Liver (tissue), 9 donors: ENCODE results near the gene CD55. TPM values are rescaled to one million over a fixed set of nuclear protein-coding genes. Genes with fewer than 3 reads are reported as not detected.

Source experiments
- DNase-seq: peaks from one replicate; pipeline ENCODE4 v3.0.0-alpha.2; 2017; ENCODE audit warnings: low spot score
- H3K27ac ChIP-seq, 2 donors: one replicate each; pipeline ENCODE4 v1.7.0; 2013; ENCODE audit warnings: inconsistent platforms in 2 of 2, low read length in 2 of 2, control low read depth in 1 of 2, low read depth in 1 of 2, mild to moderate bottlenecking in 1 of 2
- H3K27me3 ChIP-seq, 4 donors: one replicate each; pipeline versions ENCODE4 v1.6.1 to v1.7.0; 2013; ENCODE audit warnings: low read length in 3 of 4, inconsistent platforms in 1 of 4, mild to moderate bottlenecking in 1 of 4, moderate library complexity in 1 of 4; ENCODE audit not compliant: control insufficient read depth in 4 of 4, insufficient read depth in 4 of 4
- H3K36me3 ChIP-seq, 4 donors: one replicate each; pipeline versions ENCODE4 v1.6.1 to v1.7.0; 2013; ENCODE audit warnings: low read length in 3 of 4, mild to moderate bottlenecking in 3 of 4, low read depth in 1 of 4, moderate library complexity in 1 of 4; ENCODE audit not compliant: control insufficient read depth in 4 of 4, insufficient read depth in 3 of 4
- H3K4me1 ChIP-seq, 4 donors: one replicate each; pipeline versions ENCODE4 v1.6.1 to v1.7.0; 2013; ENCODE audit warnings: low read length in 3 of 4, mild to moderate bottlenecking in 3 of 4, moderate library complexity in 1 of 4; ENCODE audit not compliant: control insufficient read depth in 4 of 4, insufficient read depth in 4 of 4
- H3K4me3 ChIP-seq, 3 donors: one replicate each; pipeline versions ENCODE4 v1.6.1 to v1.7.0; 2013; ENCODE audit warnings: low read length in 3 of 3, control low read depth in 1 of 3, low read depth in 1 of 3, mild to moderate bottlenecking in 1 of 3
- H3K9ac ChIP-seq, 2 donors: one replicate each; pipeline ENCODE4 v1.7.0; 2013; ENCODE audit warnings: low read length in 2 of 2, mild to moderate bottlenecking in 2 of 2, moderate library complexity in 2 of 2, control low read depth in 1 of 2, low read depth in 1 of 2
- H3K9me3 ChIP-seq, 4 donors: one replicate each; pipeline versions ENCODE4 v1.6.1 to v1.7.0; 2013; ENCODE audit warnings: low read length in 3 of 4; ENCODE audit not compliant: control insufficient read depth in 4 of 4
- ATF3 ChIP-seq: IDR thresholded peaks from 2 replicates; pipeline ENCODE4 v1.6.1; 2016; ENCODE audit warnings: antibody characterized with exemption
- CTCF ChIP-seq: fragments of 150-350 bp; IDR thresholded peaks from 2 replicates; pipeline ENCODE4 v1.5.1; 2017; ENCODE audit warnings: improper control_type of control experiment, low read depth, low read length; ENCODE audit not compliant: missing input control
- EGR1 ChIP-seq, 2 donors: IDR thresholded peaks; 2 replicates each; pipeline ENCODE4 v1.6.1; 2016 to 2018; ENCODE audit warnings: antibody characterized with exemption in 2 of 2, low read depth in 2 of 2
- FOXA1 ChIP-seq: IDR thresholded peaks from 2 replicates; pipeline ENCODE4 v1.6.1; 2016; ENCODE audit warnings: antibody characterized with exemption
- FOXA2 ChIP-seq: IDR thresholded peaks from 2 replicates; pipeline ENCODE4 v1.6.1; 2016; ENCODE audit warnings: antibody characterized with exemption
- GABPA ChIP-seq, 2 donors: IDR thresholded peaks in 1 of 2; conservative IDR thresholded peaks in 1 of 2; 2 replicates each; pipeline ENCODE4 v1.6.1; 2016; ENCODE audit warnings: antibody characterized with exemption in 2 of 2, mild to moderate bottlenecking in 1 of 2, moderate library complexity in 1 of 2
- HNF4A ChIP-seq, 2 donors: conservative IDR thresholded peaks; 2 replicates each; pipeline ENCODE4 v1.6.1; 2016; ENCODE audit warnings: antibody characterized with exemption in 2 of 2, mild to moderate bottlenecking in 2 of 2
- HNF4G ChIP-seq: IDR thresholded peaks from 2 replicates; pipeline ENCODE4 v1.6.1; 2016; ENCODE audit warnings: antibody characterized with exemption
- JUND ChIP-seq, 2 donors: IDR thresholded peaks; 2 replicates each; pipeline ENCODE4 v1.6.1; 2016; ENCODE audit warnings: antibody characterized with exemption in 2 of 2
- MAX ChIP-seq: IDR thresholded peaks from 2 replicates; pipeline ENCODE4 v1.6.1; 2016; ENCODE audit warnings: antibody characterized with exemption
- NR2F2 ChIP-seq: IDR thresholded peaks from 2 replicates; pipeline ENCODE4 v1.6.1; 2016; ENCODE audit warnings: antibody characterized with exemption
- RAD21 ChIP-seq, 2 donors: IDR thresholded peaks; 2 replicates each; pipeline ENCODE4 v1.6.1; 2016; ENCODE audit warnings: antibody characterized with exemption in 2 of 2, mild to moderate bottlenecking in 2 of 2
- REST ChIP-seq: IDR thresholded peaks from 2 replicates; pipeline ENCODE4 v1.6.1; 2016; ENCODE audit warnings: antibody characterized with exemption, mild to moderate bottlenecking
- RXRA ChIP-seq, 2 donors: IDR thresholded peaks; 2 replicates each; pipeline ENCODE4 v1.6.1; 2017 to 2018; ENCODE audit warnings: antibody characterized with exemption in 2 of 2, mild to moderate bottlenecking in 1 of 2
- SP1 ChIP-seq: IDR thresholded peaks from 2 replicates; pipeline ENCODE4 v1.6.1; 2018; ENCODE audit warnings: antibody characterized with exemption, mild to moderate bottlenecking
- TAF1 ChIP-seq: conservative IDR thresholded peaks from 2 replicates; pipeline ENCODE4 v1.6.1; 2016; ENCODE audit warnings: antibody characterized with exemption, mild to moderate bottlenecking
- YY1 ChIP-seq: IDR thresholded peaks from 2 replicates; pipeline ENCODE4 v1.6.1; 2016; ENCODE audit warnings: antibody characterized with exemption, mild to moderate bottlenecking
- ZBTB33 ChIP-seq: IDR thresholded peaks from 2 replicates; pipeline ENCODE4 v1.6.1; 2016; ENCODE audit warnings: antibody characterized with exemption
- polyA plus RNA-seq, 2 donors: library from polyadenylated mRNA; stranded (reverse) in 1 of 2; unstranded in 1 of 2; fragments of 200-250 nt in 1 of 2; fragments of >200 nt in 1 of 2; fragmentation: Nextera tagmentation in 1 of 2; extraction: Ambion mirVana in 1 of 2; gene quantifications; one replicate each; pipeline versions ENCODE4 v1.2.1 to v1.2.3, GENCODE V29; 2013 to 2015
- total RNA-seq, 2 donors: library from RNA; depleted of rRNA; stranded (reverse); fragments of >200 nt; gene quantifications; one replicate each; pipeline ENCODE4 v1.2.3, GENCODE V29; 2014
- donor health status: healthy.
- donor health status: healthy.
- donor health status: healthy.
- donor health status: healthy.
- donor health status: healthy.

CD55 gene
- total and polyA plus RNA-seq, 4 donors: 11.0 to 27.6 (median 12.6) TPM

- no peak for DNase-seq
These were observed 46.6 kb upstream of the CD55 start for GRCh38 chr1:207274882-207275281.

More at GRCh38 chr1:207274882-207275281, 46.6 kb upstream of the CD55 start:
- H3K27me3 ChIP-seq: no peaks in the 10 kb centered on the region
- no peak overlapping the region for H3K9ac ChIP-seq
- H3K36me3 ChIP-seq: no peaks in the 10 kb centered on the region
- H3K4me1 ChIP-seq: no peaks in the 10 kb centered on the region
- H3K9me3 ChIP-seq: no peaks in the 10 kb centered on the region
- H3K4me3 ChIP-seq: no peak overlapping the region
- TF ChIP-seq SP1 (no peak), ZBTB33 (no peak), ATF3 (no peak), YY1 (no peak), RXRA (IDR thresholded peaks at IDR 0.05) (no peak), HNF4G (no peak), FOXA2 (no peak), RAD21 (IDR thresholded peaks at IDR 0.05) (no peak), EGR1 (IDR thresholded peaks at IDR 0.05; ENCODE audit: low read depth in 2 of 2) (no peak), HNF4A (conservative IDR thresholded peaks at IDR 0.05) (no peak), NR2F2 (no peak), GABPA (IDR thresholded peaks at IDR 0.05 in 1 of 2, conservative IDR thresholded peaks at IDR 0.05 in 1 of 2) (no peak), FOXA1 (no peak), JUND (IDR thresholded peaks at IDR 0.05) (no peak), REST (no peak), TAF1 (no peak), CTCF (no peak), MAX (no peak)
- H3K27ac ChIP-seq: no peak overlapping the region
